OCI-LY3 (cell line): ENCODE data around the gene ARF1.

Experiments
- H2AFZ ChIP-seq: fragments of 200-600, 300-600 bp; shearing (Covaris generic); 2 replicates; pipeline ENCODE4 v1.6.0; 2014; ENCODE audit warnings: antibody characterized with exemption, low read depth, low read length
- H3K27ac ChIP-seq: fragments of 200-600, 300-600 bp; sonication (generic); 2 replicates; pipeline ENCODE4 v1.5.1; 2014; ENCODE audit warnings: mild to moderate bottlenecking, low read length, moderate library complexity, mixed read lengths
- H3K27me3 ChIP-seq: fragments of 200-600, 300-600 bp; sonication (generic); 2 replicates; pipeline ENCODE4 v1.6.1; 2014; ENCODE audit warnings: low read depth, low read length, mixed read lengths
- H3K36me3 ChIP-seq: fragments of 200-600, 300-600 bp; sonication (generic); replicated peaks from 2 replicates; pipeline ENCODE3; 2014; ENCODE audit warnings: low read depth, low read length, mixed read lengths
- H3K4me1 ChIP-seq: fragments of 300-600, 200-600 bp; sonication (generic); 2 replicates; pipeline ENCODE4 v1.6.1; 2014; ENCODE audit warnings: low read length, mixed read lengths
- H3K4me2 ChIP-seq: fragments of 200-600, 300-600 bp; sonication (generic); 2 replicates; pipeline ENCODE4 v1.6.1; 2014; ENCODE audit warnings: low read length, mixed read lengths
- H3K4me3 ChIP-seq: fragments of 300-600, 200-600 bp; sonication (generic); 2 replicates; pipeline ENCODE4 v1.5.1; 2014; ENCODE audit warnings: antibody characterized with exemption, mild to moderate bottlenecking, low read length, moderate library complexity
- H3K79me2 ChIP-seq: fragments of 300-600, 200-600 bp; shearing (Covaris generic); 2 replicates; pipeline ENCODE4 v1.6.1; 2014; ENCODE audit warnings: mild to moderate bottlenecking, low read length, mixed read lengths
- H3K9ac ChIP-seq: fragments of 300-600, 200-600 bp; shearing (Covaris generic); 2 replicates; pipeline ENCODE4 v1.6.0; 2014; ENCODE audit warnings: mild to moderate bottlenecking, low read length, moderate library complexity
- H3K9me3 ChIP-seq: fragments of 200-600, 300-600 bp; shearing (Covaris generic); 2 replicates; pipeline ENCODE4 v1.6.1; 2014; ENCODE audit warnings: low read length, mixed read lengths; ENCODE audit not compliant: insufficient read depth
- H4K20me1 ChIP-seq: fragments of 200-600, 300-600 bp; sonication (generic); 2 replicates; pipeline ENCODE4 v1.6.1; 2016; ENCODE audit warnings: low read length, mixed read lengths; ENCODE audit not compliant: insufficient read depth
- CTCF ChIP-seq: fragments of 200-600, 300-600 bp; sonication (generic); IDR thresholded peaks from 2 replicates; pipeline ENCODE4 v1.5.1; 2014; ENCODE audit warnings: antibody characterized with exemption, low read length, low read depth
- EZH2phosphoT487 ChIP-seq: fragments of 200-600 bp; shearing (Covaris generic); IDR thresholded peaks from 2 replicates; pipeline ENCODE4 v1.6.1; 2018; ENCODE audit warnings: antibody characterized with exemption, mixed run types, low read depth

The ARF1 gene

DNA sequence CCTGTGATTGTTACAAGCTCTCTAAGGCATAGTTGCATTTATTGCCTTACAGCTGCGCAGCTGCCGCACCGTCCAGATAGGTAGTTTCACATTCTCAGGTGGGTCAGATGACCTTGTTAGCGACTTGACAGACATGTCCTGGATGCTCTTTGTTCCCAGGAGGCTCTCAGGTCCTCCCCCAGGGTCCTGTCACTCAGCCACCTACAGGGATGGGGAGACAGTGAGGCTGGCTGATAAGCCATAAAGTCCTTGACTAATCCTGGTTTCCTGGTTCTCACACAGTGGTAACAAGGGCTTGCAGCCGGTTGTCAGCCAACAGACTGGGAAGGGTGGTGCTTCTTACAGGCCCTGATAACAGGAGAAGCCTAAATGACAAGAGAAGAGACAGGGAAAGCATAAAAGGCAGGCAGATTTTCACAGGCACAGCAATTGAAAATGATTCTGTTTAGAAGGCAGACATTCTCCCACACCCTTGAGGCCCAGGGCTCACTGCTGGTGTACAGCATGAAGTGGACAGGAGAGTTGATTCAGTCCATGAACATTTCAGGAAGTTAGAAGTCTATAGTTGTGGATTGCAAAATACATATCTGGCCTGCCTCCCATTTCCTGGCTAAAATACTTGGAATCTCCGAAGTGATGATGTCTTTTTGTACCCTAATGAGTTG, 2.9 kb downstream of the ARF1 start:
- no peak overlapping the region for H3K27ac ChIP-seq
- peak overlapping the region; percentile 94 for H3K4me2 ChIP-seq
- no peaks in the 10 kb centered on the region for H3K9me3 ChIP-seq
- peak overlapping the region; percentile 95; the same call in 1 of the 2 replicates for H3K4me3 ChIP-seq
- H3K79me2 ChIP-seq, result peaks cover 100% of the 10 kb centered on the region
- H4K20me1 ChIP-seq, result peaks cover 72% of the 10 kb centered on the region
- H3K4me1 ChIP-seq, result peaks cover 59% of the 10 kb centered on the region
- H3K36me3 ChIP-seq, result peaks cover 64% of the 10 kb centered on the region
- H3K27me3 ChIP-seq, result no peaks in the 10 kb centered on the region
- no peak overlapping the region for H3K9ac ChIP-seq
- H2AFZ ChIP-seq, result no peak overlapping the region
- no peak for TF ChIP-seq EZH2phosphoT487
- TF ChIP-seq CTCF, result no peak

GRCh38 chr1:228087771-228088251, 5.3 kb downstream of the ARF1 start:
- peaks cover 88% of the 10 kb centered on the region for H3K36me3 ChIP-seq
- TF ChIP-seq CTCF (no peak), EZH2phosphoT487 (no peak)
- H3K9ac ChIP-seq, result no peak overlapping the region
- peaks cover 3% of the 10 kb centered on the region; the same call in 1 of the 2 replicates for H3K9me3 ChIP-seq
- H3K4me2 ChIP-seq, result no peak overlapping the region
- no peak overlapping the region for H3K27ac ChIP-seq
- H3K4me1 ChIP-seq, result peaks cover 57% of the 10 kb centered on the region
- H3K27me3 ChIP-seq, result no peaks in the 10 kb centered on the region
- H3K79me2 ChIP-seq, result peaks cover 100% of the 10 kb centered on the region
- H3K4me3 ChIP-seq, result no peak overlapping the region
- peaks cover 96% of the 10 kb centered on the region for H4K20me1 ChIP-seq
- no peak overlapping the region for H2AFZ ChIP-seq

- Histone ChIP-seq H3K4me2 (peak overlapping the region; percentile 13), H3K9me3 (peaks cover 6% of the 10 kb centered on the region; the same call in 1 of the 2 replicates), H3K4me1 (peaks cover 57% of the 10 kb centered on the region), H2AFZ (no peak overlapping the region), H3K79me2 (peaks cover 100% of the 10 kb centered on the region), H3K9ac (no peak overlapping the region), H3K27ac (no peak overlapping the region), H3K36me3 (peaks cover 91% of the 10 kb centered on the region), H3K4me3 (no peak overlapping the region), H4K20me1 (peaks cover 100% of the 10 kb centered on the region), H3K27me3 (no peaks in the 10 kb centered on the region)
- TF ChIP-seq EZH2phosphoT487 (no peak), CTCF (no peak)
Measured at GRCh38 chr1:228088586-228089498, 6.3 kb downstream of the ARF1 start.
